ENCODE data around the gene GLI3. TPM values are rescaled to one million over a fixed set of nuclear protein-coding genes. Genes with fewer than 3 reads are reported as not detected.
"Not testable (repeated sequence)": the region's sequence is repeated elsewhere in the genome, so short reads cannot be mapped to it uniquely, and the experiment has no call there.

Gene GLI3
- total RNA-seq, 1 donor from 2014 or later = 7.3 TPM

- DNase-seq (ENCODE audit: low read depth) = no peak
- TF ChIP-seq CTCF (IDR thresholded peaks at IDR 0.05; ENCODE audit: insufficient read depth, low read length, poor library complexity, severe bottlenecking) = no peak
- H3K36me3 ChIP-seq (ENCODE audit: control insufficient read depth, insufficient read depth, low read length) = no peaks in the 10 kb centered on the region
- H3K4me3 ChIP-seq (ENCODE audit: low read depth, low read length) = no peak overlapping the region
- H3K27me3 ChIP-seq (ENCODE audit: control insufficient read depth, insufficient read depth, low read length) = no peaks in the 10 kb centered on the region
Measured at GRCh38 chr7:42210779-42211178, 26.2 kb downstream of the GLI3 start.

GRCh38 chr7:42210333-42210732 is 26.7 kb downstream of the GLI3 start:
- H3K27me3 ChIP-seq (ENCODE audit: control insufficient read depth, insufficient read depth, low read length) = no peaks in the 10 kb centered on the region
- no peak for TF ChIP-seq CTCF (IDR thresholded peaks at IDR 0.05; ENCODE audit: insufficient read depth, low read length, poor library complexity, severe bottlenecking)

GRCh38 chr7:42209085-42209484 is 27.9 kb downstream of the GLI3 start:
- H3K36me3 ChIP-seq (ENCODE audit: control insufficient read depth, insufficient read depth, low read length); H3K27me3 ChIP-seq (ENCODE audit: control insufficient read depth, insufficient read depth, low read length); H3K4me3 ChIP-seq (ENCODE audit: low read depth, low read length); DNase-seq (ENCODE audit: low read depth): not testable (repeated sequence)

More at GRCh38 chr7:42210333-42210732, 26.7 kb downstream of the GLI3 start:
- DNase-seq (ENCODE audit: low read depth) = no peak
- H3K36me3 ChIP-seq (ENCODE audit: control insufficient read depth, insufficient read depth, low read length) = no peaks in the 10 kb centered on the region
- no peak overlapping the region for H3K4me3 ChIP-seq (ENCODE audit: low read depth, low read length)

- no peaks in the 10 kb centered on the region for H3K36me3 ChIP-seq (ENCODE audit: control insufficient read depth, insufficient read depth, low read length)
- no peak for DNase-seq (ENCODE audit: low read depth)
- no peak for TF ChIP-seq CTCF (IDR thresholded peaks at IDR 0.05; ENCODE audit: insufficient read depth, low read length, poor library complexity, severe bottlenecking)
Measured at GRCh38 chr7:42208572-42208971, 28.4 kb downstream of the GLI3 start.

GRCh38 chr7:42207420-42207819 is 29.6 kb downstream of the GLI3 start:
- no peak for DNase-seq (ENCODE audit: low read depth)
- Histone ChIP-seq H3K36me3 (ENCODE audit: control insufficient read depth, insufficient read depth, low read length) (no peaks in the 10 kb centered on the region), H3K4me3 (ENCODE audit: low read depth, low read length) (no peak overlapping the region), H3K27me3 (ENCODE audit: control insufficient read depth, insufficient read depth, low read length) (no peaks in the 10 kb centered on the region)
- TF ChIP-seq CTCF (IDR thresholded peaks at IDR 0.05; ENCODE audit: insufficient read depth, low read length, poor library complexity, severe bottlenecking) = no peak

More at GRCh38 chr7:42208572-42208971, 28.4 kb downstream of the GLI3 start:
- Histone ChIP-seq H3K4me3 (ENCODE audit: low read depth, low read length) (no peak overlapping the region), H3K27me3 (ENCODE audit: control insufficient read depth, insufficient read depth, low read length) (no peaks in the 10 kb centered on the region)

- Histone ChIP-seq H3K36me3 (ENCODE audit: control insufficient read depth, insufficient read depth, low read length) (no peaks in the 10 kb centered on the region), H3K4me3 (ENCODE audit: low read depth, low read length) (no peak overlapping the region), H3K27me3 (ENCODE audit: control insufficient read depth, insufficient read depth, low read length) (no peaks in the 10 kb centered on the region)
- no peak for TF ChIP-seq CTCF (IDR thresholded peaks at IDR 0.05; ENCODE audit: insufficient read depth, low read length, poor library complexity, severe bottlenecking)
- DNase-seq (ENCODE audit: low read depth) = no peak
Measured at GRCh38 chr7:42203336-42203735, 33.7 kb downstream of the GLI3 start.
